Neural cell (in vitro differentiated cells): Measurements from ENCODE around the gene SPG11. TPM values are rescaled to one million over a fixed set of nuclear protein-coding genes. Genes with fewer than 3 reads are reported as not detected.

Experiments
- H2AFZ ChIP-seq: fragments of 200-600, 300-800 bp; sonication (generic), shearing (Covaris generic); 2 replicates; pipeline ENCODE4 v1.6.0; 2014; ENCODE audit warnings: low read depth, mild to moderate bottlenecking, antibody characterized with exemption, low read length, moderate library complexity
- H3F3A ChIP-seq: fragments of 200-600 bp; shearing (Covaris generic); 2 replicates; pipeline ENCODE4 v1.6.1; 2016; ENCODE audit warnings: mild to moderate bottlenecking, moderate library complexity, mixed read lengths, antibody characterized with exemption, low read length; ENCODE audit not compliant: insufficient read depth, poor library complexity, severe bottlenecking
- H3K27ac ChIP-seq: fragments of 200-600, 300-800 bp; sonication (generic), shearing (Covaris generic); 2 replicates; pipeline ENCODE4 v1.5.1; 2014; ENCODE audit warnings: mild to moderate bottlenecking, low read length, moderate library complexity
- H3K27me3 ChIP-seq: fragments of 300-800, 200-600 bp; sonication (generic), shearing (Covaris generic); 2 replicates; pipeline ENCODE4 v1.6.0; 2014; ENCODE audit warnings: mild to moderate bottlenecking, low read depth, low read length, moderate library complexity; ENCODE audit not compliant: insufficient read depth
- H3K36me3 ChIP-seq: fragments of 300-800, 200-600 bp; sonication (generic), shearing (Covaris generic); 2 replicates; pipeline ENCODE4 v1.5.1; 2014; ENCODE audit warnings: mild to moderate bottlenecking, antibody characterized with exemption, low read length, moderate library complexity; ENCODE audit not compliant: insufficient read depth
- H3K4me2 ChIP-seq: fragments of 300-800, 200-600 bp; sonication (generic), shearing (Covaris generic); 2 replicates; pipeline ENCODE4 v1.6.0; 2014; ENCODE audit warnings: mild to moderate bottlenecking, low read length
- H3K4me3 ChIP-seq: fragments of 300-800, 200-600 bp; sonication (generic), shearing (Covaris generic); 2 replicates; pipeline ENCODE4 v1.5.1; 2014; ENCODE audit warnings: mild to moderate bottlenecking, low read length, moderate library complexity
- H3K79me2 ChIP-seq: fragments of 200-600 bp; shearing (Covaris generic); replicated peaks from 2 replicates; pipeline ENCODE4 v1.6.0; 2014; ENCODE audit warnings: mild to moderate bottlenecking, low read length, moderate library complexity; ENCODE audit not compliant: insufficient read depth
- H3K9ac ChIP-seq: fragments of 300-800, 200-600 bp; sonication (generic), shearing (Covaris generic); 2 replicates; pipeline ENCODE4 v1.6.1; 2016; ENCODE audit warnings: mild to moderate bottlenecking, low read length, mixed read lengths
- H3K9me2 ChIP-seq: fragments of 200-600 bp; shearing (Covaris generic); 2 replicates; pipeline ENCODE4 v1.6.1; 2016; ENCODE audit warnings: mild to moderate bottlenecking, low read length, mixed read lengths; ENCODE audit not compliant: insufficient read depth
- H3K9me3 ChIP-seq: fragments of 200-600, 300-800 bp; sonication (generic), shearing (Covaris generic); 2 replicates; pipeline ENCODE4 v1.6.1; 2016; ENCODE audit warnings: mild to moderate bottlenecking, mixed run types, low read length, moderate library complexity, mixed read lengths
- H4K20me1 ChIP-seq: fragments of 200-600 bp; shearing (Covaris generic); 2 replicates; pipeline ENCODE4 v1.6.1; 2016; ENCODE audit warnings: mild to moderate bottlenecking, mixed run types; ENCODE audit not compliant: insufficient read depth
- EP300 ChIP-seq: fragments of 450-650 bp; conservative IDR thresholded peaks from 2 replicates; pipeline ENCODE4 v1.6.1; 2014; ENCODE audit warnings: antibody characterized with exemption, mild to moderate bottlenecking, moderate library complexity; ENCODE audit not compliant: poor library complexity, severe bottlenecking
- MXI1 ChIP-seq: fragments of 450-650 bp; conservative IDR thresholded peaks from 2 replicates; pipeline ENCODE4 v1.6.1; 2014; ENCODE audit warnings: antibody characterized with exemption, mild to moderate bottlenecking; ENCODE audit not compliant: poor library complexity, severe bottlenecking
- POLR2AphosphoS5 ChIP-seq: IDR thresholded peaks from 2 replicates; pipeline ENCODE4 v1.6.1; 2012
- RAD21 ChIP-seq: fragments of 450-650 bp; conservative IDR thresholded peaks from 2 replicates; pipeline ENCODE4 v1.6.1; 2014; ENCODE audit warnings: antibody characterized with exemption, mild to moderate bottlenecking, moderate library complexity
- SMC3 ChIP-seq: fragments of 450-650 bp; conservative IDR thresholded peaks from 2 replicates; pipeline ENCODE4 v1.6.1; 2014; ENCODE audit warnings: antibody characterized with exemption, mild to moderate bottlenecking, moderate library complexity; ENCODE audit not compliant: poor library complexity
- TAF1 ChIP-seq: IDR thresholded peaks from 2 replicates; pipeline ENCODE4 v1.6.1; 2012; ENCODE audit warnings: low read depth
- polyA plus RNA-seq: library from polyadenylated mRNA; depleted of rRNA; stranded (reverse); fragments of >200 nt; gene quantifications from 2 replicates; pipeline ENCODE4 v1.2.3, GENCODE V29; 2014
- TF ChIP-seq, protein P1 (sequence below): IDR thresholded peaks from 2 replicates; pipeline ENCODE4 v1.6.1; 2012; ENCODE audit warnings: borderline replicate concordance
- TF ChIP-seq, protein P2 (sequence below): fragments of 450-650 bp; IDR thresholded peaks from 2 replicates; pipeline ENCODE4 v1.5.1; 2014; ENCODE audit warnings: antibody characterized with exemption, mild to moderate bottlenecking, moderate library complexity; ENCODE audit not compliant: poor library complexity, severe bottlenecking

The SPG11 gene
- polyA plus RNA-seq, 1 donor from 2014 or later: 52.2 TPM

DNA sequence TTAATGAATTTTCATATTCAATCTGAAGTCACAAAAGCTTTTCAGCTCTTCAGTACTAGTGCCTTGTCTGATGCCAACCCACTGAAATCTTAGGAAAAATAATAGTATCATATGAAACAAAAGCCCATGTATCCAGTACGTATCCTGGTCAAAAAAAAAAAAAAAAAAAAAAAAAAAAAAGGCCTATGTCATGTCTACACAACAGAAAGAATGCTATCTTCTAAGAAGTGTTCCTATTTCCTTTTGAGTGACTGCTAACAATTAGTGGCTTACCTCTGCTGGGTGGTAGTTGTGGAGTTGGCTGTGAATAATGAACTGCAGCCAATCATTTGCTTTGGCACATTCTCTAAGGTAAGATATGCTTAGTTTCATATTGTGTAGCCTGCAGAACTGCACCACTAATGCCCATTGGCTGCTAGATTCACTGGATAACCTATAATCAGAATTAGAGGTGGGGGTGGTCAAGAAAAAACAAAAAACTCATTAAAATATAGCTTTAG is 66.9 kb downstream of the SPG11 start:
- Histone ChIP-seq H3K4me3 (no peak overlapping the region), H3K4me2 (no peak overlapping the region), H3K79me2 (no peaks in the 10 kb centered on the region), H3K9me3 (no peaks in the 10 kb centered on the region), H3F3A (no peaks in the 10 kb centered on the region), H3K27me3 (no peaks in the 10 kb centered on the region), H4K20me1 (no peaks in the 10 kb centered on the region), H2AFZ (no peak overlapping the region), H3K9ac (no peak overlapping the region), H3K27ac (no peak overlapping the region), H3K36me3 (peaks cover 4% of the 10 kb centered on the region), H3K9me2 (no peaks in the 10 kb centered on the region)
- TF ChIP-seq MXI1: no peak
- no peak for TF ChIP-seq EP300
- TF ChIP-seq, protein P1, sequence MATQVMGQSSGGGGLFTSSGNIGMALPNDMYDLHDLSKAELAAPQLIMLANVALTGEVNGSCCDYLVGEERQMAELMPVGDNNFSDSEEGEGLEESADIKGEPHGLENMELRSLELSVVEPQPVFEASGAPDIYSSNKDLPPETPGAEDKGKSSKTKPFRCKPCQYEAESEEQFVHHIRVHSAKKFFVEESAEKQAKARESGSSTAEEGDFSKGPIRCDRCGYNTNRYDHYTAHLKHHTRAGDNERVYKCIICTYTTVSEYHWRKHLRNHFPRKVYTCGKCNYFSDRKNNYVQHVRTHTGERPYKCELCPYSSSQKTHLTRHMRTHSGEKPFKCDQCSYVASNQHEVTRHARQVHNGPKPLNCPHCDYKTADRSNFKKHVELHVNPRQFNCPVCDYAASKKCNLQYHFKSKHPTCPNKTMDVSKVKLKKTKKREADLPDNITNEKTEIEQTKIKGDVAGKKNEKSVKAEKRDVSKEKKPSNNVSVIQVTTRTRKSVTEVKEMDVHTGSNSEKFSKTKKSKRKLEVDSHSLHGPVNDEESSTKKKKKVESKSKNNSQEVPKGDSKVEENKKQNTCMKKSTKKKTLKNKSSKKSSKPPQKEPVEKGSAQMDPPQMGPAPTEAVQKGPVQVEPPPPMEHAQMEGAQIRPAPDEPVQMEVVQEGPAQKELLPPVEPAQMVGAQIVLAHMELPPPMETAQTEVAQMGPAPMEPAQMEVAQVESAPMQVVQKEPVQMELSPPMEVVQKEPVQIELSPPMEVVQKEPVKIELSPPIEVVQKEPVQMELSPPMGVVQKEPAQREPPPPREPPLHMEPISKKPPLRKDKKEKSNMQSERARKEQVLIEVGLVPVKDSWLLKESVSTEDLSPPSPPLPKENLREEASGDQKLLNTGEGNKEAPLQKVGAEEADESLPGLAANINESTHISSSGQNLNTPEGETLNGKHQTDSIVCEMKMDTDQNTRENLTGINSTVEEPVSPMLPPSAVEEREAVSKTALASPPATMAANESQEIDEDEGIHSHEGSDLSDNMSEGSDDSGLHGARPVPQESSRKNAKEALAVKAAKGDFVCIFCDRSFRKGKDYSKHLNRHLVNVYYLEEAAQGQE: no peak
- TF ChIP-seq, protein P2, sequence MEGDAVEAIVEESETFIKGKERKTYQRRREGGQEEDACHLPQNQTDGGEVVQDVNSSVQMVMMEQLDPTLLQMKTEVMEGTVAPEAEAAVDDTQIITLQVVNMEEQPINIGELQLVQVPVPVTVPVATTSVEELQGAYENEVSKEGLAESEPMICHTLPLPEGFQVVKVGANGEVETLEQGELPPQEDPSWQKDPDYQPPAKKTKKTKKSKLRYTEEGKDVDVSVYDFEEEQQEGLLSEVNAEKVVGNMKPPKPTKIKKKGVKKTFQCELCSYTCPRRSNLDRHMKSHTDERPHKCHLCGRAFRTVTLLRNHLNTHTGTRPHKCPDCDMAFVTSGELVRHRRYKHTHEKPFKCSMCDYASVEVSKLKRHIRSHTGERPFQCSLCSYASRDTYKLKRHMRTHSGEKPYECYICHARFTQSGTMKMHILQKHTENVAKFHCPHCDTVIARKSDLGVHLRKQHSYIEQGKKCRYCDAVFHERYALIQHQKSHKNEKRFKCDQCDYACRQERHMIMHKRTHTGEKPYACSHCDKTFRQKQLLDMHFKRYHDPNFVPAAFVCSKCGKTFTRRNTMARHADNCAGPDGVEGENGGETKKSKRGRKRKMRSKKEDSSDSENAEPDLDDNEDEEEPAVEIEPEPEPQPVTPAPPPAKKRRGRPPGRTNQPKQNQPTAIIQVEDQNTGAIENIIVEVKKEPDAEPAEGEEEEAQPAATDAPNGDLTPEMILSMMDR: no peak
- TF ChIP-seq POLR2AphosphoS5: no peak

DNA sequence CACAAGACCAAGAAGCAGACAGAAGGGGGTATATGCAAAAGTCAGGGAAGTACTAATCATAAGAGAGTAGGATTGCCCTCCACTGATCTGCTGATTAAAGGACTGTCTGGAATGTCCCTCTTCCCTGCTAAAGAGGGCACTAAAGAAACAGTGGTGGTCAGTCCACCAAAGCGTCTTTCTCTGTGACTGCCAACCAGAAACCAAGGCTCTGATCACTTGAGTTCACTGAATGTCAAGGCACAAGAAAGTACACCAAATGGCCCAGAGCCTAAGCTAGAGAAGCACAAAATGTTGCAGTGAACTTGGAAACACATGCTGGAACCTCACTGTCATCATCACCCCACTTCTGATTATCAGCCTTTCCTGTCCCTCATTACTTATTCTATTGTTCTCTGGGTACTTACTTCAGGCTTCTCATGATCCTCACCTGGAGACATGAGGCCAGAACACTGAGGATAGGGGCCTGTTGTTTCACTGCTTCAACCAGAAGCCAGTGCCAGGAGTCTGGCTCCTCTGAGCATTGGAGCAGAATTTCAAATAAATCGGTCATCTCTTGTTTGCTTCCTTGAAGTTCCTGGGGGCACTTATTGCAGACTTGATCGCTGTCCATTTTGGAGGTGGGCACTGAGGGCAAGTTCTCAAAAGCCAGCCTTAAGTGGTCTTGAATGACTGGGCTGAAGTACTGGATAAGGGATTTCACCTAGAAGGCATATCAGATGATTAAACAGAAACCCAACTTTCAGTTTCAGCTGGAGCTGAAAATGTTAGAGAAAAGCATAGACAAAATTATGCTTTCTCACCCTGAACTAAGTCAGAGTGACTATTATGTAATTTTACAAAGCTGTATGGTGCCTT is 67.6 kb downstream of the SPG11 start:
- Histone ChIP-seq H3K9ac (no peak overlapping the region), H3K27me3 (no peaks in the 10 kb centered on the region), H3K4me3 (no peak overlapping the region), H3K9me3 (no peaks in the 10 kb centered on the region), H3K79me2 (no peaks in the 10 kb centered on the region), H3K4me2 (no peak overlapping the region), H3K27ac (no peak overlapping the region), H3K36me3 (peaks cover 5% of the 10 kb centered on the region), H2AFZ (no peak overlapping the region), H3F3A (no peaks in the 10 kb centered on the region), H4K20me1 (no peaks in the 10 kb centered on the region), H3K9me2 (no peaks in the 10 kb centered on the region)
- TF ChIP-seq EP300 (no peak), TAF1 (no peak), RAD21 (no peak), SMC3 (no peak), MXI1 (no peak)
